CD4-positive, alpha-beta T cell (primary cell): ENCODE results near the gene MPV17. TPM values are rescaled to one million over a fixed set of nuclear protein-coding genes. Genes with fewer than 3 reads are reported as not detected.

Source experiments
- ATAC-seq: fragments of 200-7000 bp; cut with Tn5 transposase; one replicate; pipeline ENCODE4 v1.10.0; 2022; ENCODE audit warnings: mild to moderate bottlenecking; ENCODE audit not compliant: poor library complexity
- CTCF ChIA-PET: fragments of 350-600 bp; sonication (Branson Sonifier 250); formaldehyde crosslinking; loops from one replicate; lab custom pipeline; 2021; ENCODE audit warnings: antibody characterized with exemption, inconsistent platforms; lab: Charles Lee
- POLR2A ChIA-PET: fragments of 350-600 bp; sonication (Branson Sonifier 250); formaldehyde crosslinking; loops from one replicate; lab custom pipeline; 2021; ENCODE audit warnings: antibody characterized with exemption, inconsistent platforms; lab: Charles Lee
- DNase-seq, 14 experiments: peaks; one replicate each; pipeline ENCODE4 v3.0.0-alpha.2; 2013 to 2020; ENCODE audit warnings: mixed read lengths in 2 of 14
- H3K27ac ChIP-seq, 2 donors: one replicate each; pipeline versions ENCODE4 v1.5.1 to v1.7.0; 2013; ENCODE audit warnings: low read length in 2 of 2, low read depth in 1 of 2, mild to moderate bottlenecking in 1 of 2
- H3K27me3 ChIP-seq, 2 experiments: 1 replicate in 1 of 2; 2 replicates in 1 of 2; pipeline versions ENCODE4 v1.6.1 to v1.7.0; 2013; ENCODE audit warnings: low read length in 2 of 2, control low read depth in 1 of 2, mild to moderate bottlenecking in 1 of 2, moderate library complexity in 1 of 2; ENCODE audit not compliant: insufficient read depth in 2 of 2, control insufficient read depth in 1 of 2
- H3K36me3 ChIP-seq: one replicate; pipeline ENCODE4 v1.6.1; 2013; ENCODE audit warnings: low read length, control low read depth; ENCODE audit not compliant: insufficient read depth
- H3K4me1 ChIP-seq: one replicate; pipeline ENCODE4 v1.6.1; 2013; ENCODE audit warnings: low read length, control low read depth; ENCODE audit not compliant: insufficient read depth
- H3K4me3 ChIP-seq: one replicate; pipeline ENCODE4 v1.5.1; 2013; ENCODE audit warnings: mild to moderate bottlenecking, low read length, moderate library complexity
- H3K9me3 ChIP-seq, 2 experiments: 1 replicate in 1 of 2; 2 replicates in 1 of 2; pipeline versions ENCODE4 v1.6.1 to v1.7.0; 2013; ENCODE audit warnings: low read length in 2 of 2, mild to moderate bottlenecking in 2 of 2, control low read depth in 1 of 2, moderate library complexity in 1 of 2; ENCODE audit not compliant: control insufficient read depth in 1 of 2, insufficient read depth in 1 of 2
- H3K27ac Mint-ChIP-seq: one replicate; pipeline ENCODE4 v1.8.0; 2020; ENCODE audit warnings: mixed read lengths
- H3K27me3 Mint-ChIP-seq: one replicate; pipeline ENCODE4 v1.8.0; 2021; ENCODE audit warnings: mixed read lengths
- H3K36me3 Mint-ChIP-seq: one replicate; pipeline ENCODE4 v1.8.0; 2021; ENCODE audit warnings: low read depth, mixed read lengths
- H3K4me1 Mint-ChIP-seq: one replicate; pipeline ENCODE4 v1.8.0; 2021; ENCODE audit warnings: low read depth, mixed read lengths
- H3K4me3 Mint-ChIP-seq: one replicate; pipeline ENCODE4 v1.8.0; 2020; ENCODE audit warnings: mild to moderate bottlenecking, mixed read lengths
- H3K9me3 Mint-ChIP-seq: one replicate; pipeline ENCODE4 v1.8.0; 2020; ENCODE audit warnings: mixed read lengths
- intact Hi-C, 2 experiments: fragments of 100-400 bp; cut with DNase I in 1 of 2; cut with micrococcal nuclease in 1 of 2; formaldehyde crosslinking; loops; one replicate each; pipeline versions ENCODE4 v1.15.1 to v1.9.0; 2023 to 2025; cut with DNase I, micrococcal nuclease
- total RNA-seq, 174 experiments: library from RNA in 2 of 174; stranded (reverse) in 2 of 174; gene quantifications; one replicate each; pipeline ENCODE4 v1.2.3 and lab custom pipeline; 2021 to 2026
- TF ChIP-seq, protein P1 (sequence below): fragments of 200-600 bp; IDR thresholded peaks from one replicate; pipeline ENCODE4 v1.8.0; 2022; ENCODE audit warnings: antibody characterized with exemption, mild to moderate bottlenecking

MPV17 gene
- total RNA-seq, 2 experiments from 2014 or later = 29.3 to 31.0 TPM

DNA sequence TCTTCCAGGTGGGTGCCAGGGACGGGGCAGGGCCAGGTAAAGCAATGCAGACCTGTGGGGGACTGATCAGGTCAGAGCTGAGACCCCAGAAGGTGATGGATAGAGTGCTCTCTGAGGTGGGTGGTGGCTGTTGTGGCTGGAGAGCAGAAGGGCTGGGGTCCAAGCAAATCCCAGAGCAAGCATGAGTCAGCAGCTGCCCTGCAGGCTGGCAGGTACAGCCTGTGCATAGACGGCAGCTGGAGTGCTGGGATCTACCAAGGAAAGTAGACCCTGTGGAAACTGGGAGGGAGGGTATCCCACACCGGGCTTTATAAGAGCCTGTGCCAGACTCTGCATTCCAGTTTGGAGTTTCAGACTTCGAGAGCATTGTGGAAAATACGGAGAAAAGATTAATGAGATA lies 40.0 kb downstream of the MPV17 start:
- Histone ChIP-seq H3K36me3 (no peaks in the 10 kb centered on the region), H3K4me3 (no peak overlapping the region), H3K27ac (no peak overlapping the region), H3K27me3 (peaks cover 0 to 6% of the 10 kb centered on the region in 2 experiments), H3K4me1 (no peaks in the 10 kb centered on the region), H3K9me3 (no peaks in the 10 kb centered on the region)
- TF ChIP-seq, protein P1, sequence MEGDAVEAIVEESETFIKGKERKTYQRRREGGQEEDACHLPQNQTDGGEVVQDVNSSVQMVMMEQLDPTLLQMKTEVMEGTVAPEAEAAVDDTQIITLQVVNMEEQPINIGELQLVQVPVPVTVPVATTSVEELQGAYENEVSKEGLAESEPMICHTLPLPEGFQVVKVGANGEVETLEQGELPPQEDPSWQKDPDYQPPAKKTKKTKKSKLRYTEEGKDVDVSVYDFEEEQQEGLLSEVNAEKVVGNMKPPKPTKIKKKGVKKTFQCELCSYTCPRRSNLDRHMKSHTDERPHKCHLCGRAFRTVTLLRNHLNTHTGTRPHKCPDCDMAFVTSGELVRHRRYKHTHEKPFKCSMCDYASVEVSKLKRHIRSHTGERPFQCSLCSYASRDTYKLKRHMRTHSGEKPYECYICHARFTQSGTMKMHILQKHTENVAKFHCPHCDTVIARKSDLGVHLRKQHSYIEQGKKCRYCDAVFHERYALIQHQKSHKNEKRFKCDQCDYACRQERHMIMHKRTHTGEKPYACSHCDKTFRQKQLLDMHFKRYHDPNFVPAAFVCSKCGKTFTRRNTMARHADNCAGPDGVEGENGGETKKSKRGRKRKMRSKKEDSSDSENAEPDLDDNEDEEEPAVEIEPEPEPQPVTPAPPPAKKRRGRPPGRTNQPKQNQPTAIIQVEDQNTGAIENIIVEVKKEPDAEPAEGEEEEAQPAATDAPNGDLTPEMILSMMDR = no peak
- DNase-seq (no peak), ATAC-seq (no peak)
- Mint-ChIP-seq H3K27me3 (peaks cover 32% of the 10 kb centered on the region), H3K4me1 (no peaks in the 10 kb centered on the region), H3K4me3 (no peak overlapping the region), H3K9me3 (no peaks in the 10 kb centered on the region), H3K36me3 (no peaks in the 10 kb centered on the region), H3K27ac (no peak overlapping the region)
- intact Hi-C loops = loop anchor here in 1 of 2 experiments (10.0 kb wide), 1 partner anchor 438 kb away; the partner anchor contains the start of gene DPYSL5
- POLR2A ChIA-PET = no interaction called here
- CTCF ChIA-PET = interaction anchor here (1.7 kb wide), 1 partner anchor 321 kb away, joined by 5 read pairs; no protein-coding TSS in a partner anchor

DNA sequence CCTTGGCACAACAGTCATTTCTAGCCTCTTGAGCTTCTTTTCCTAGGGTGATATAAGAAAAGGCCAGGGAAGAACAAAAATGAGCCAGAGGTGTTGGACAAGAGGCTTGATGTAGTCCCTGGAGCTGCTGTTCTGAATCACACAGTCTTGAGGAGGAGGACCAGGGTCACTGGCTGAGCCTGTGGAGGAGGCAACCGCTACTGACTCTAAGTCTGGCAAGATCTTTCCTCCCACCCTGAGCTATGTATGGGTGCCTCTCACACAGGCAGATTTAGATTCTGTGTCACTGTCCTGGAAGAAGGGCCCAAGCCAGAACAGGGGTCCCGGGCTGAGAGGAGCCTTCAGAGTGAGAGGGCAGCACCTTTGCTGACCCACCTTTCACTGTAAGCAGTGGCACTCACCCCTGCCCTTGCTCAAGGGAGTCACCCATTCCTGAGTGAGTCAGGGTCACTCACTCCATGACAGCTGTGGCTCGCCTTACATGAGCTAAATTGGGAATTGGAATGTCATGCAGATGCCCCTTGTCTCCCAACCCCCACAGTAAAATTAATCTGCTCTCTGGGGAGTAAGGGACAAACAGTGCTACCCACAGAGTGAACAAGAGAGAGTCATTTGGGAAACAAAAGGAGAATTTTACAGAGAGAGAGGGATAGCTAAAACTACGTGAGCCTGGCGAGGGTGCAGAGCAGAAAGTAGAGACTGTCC lies 40.9 kb downstream of the MPV17 start, which contains the start of gene TRIM54:
Gene TRIM54, plus strand, starts transcription at position 575 of the 705 bp plus-strand sequence. CDS start 303 bp downstream, outside the sequence.
- TF ChIP-seq, protein P1 = no peak
- H3K4me1 ChIP-seq = no peaks in the 10 kb centered on the region
- peaks cover 0 to 6% of the 10 kb centered on the region in 2 experiments for H3K27me3 ChIP-seq
- ATAC-seq (no peak), DNase-seq (no peak)
- CTCF ChIA-PET = interaction anchor here (1.7 kb wide), 1 partner anchor 320 kb away, joined by 5 read pairs; no protein-coding TSS in a partner anchor
- Mint-ChIP-seq H3K9me3 (no peaks in the 10 kb centered on the region), H3K36me3 (no peaks in the 10 kb centered on the region), H3K4me1 (no peaks in the 10 kb centered on the region), H3K27ac (no peak within 1 kb of the TSS), H3K4me3 (no peak within 1 kb of the TSS), H3K27me3 (peaks cover 37% of the 10 kb centered on the region)
- H3K27ac ChIP-seq = no peak within 1 kb of the TSS
- intact Hi-C loops = loop anchor here in 1 of 2 experiments (2.0 to 10.0 kb wide), 2 partner anchors 111 to 437 kb away; partner anchors contain the start of gene DPYSL5
- no peaks in the 10 kb centered on the region for H3K36me3 ChIP-seq
- no peak within 1 kb of the TSS for H3K4me3 ChIP-seq
- no peaks in the 10 kb centered on the region for H3K9me3 ChIP-seq
- POLR2A ChIA-PET = no interaction called here

DNA sequence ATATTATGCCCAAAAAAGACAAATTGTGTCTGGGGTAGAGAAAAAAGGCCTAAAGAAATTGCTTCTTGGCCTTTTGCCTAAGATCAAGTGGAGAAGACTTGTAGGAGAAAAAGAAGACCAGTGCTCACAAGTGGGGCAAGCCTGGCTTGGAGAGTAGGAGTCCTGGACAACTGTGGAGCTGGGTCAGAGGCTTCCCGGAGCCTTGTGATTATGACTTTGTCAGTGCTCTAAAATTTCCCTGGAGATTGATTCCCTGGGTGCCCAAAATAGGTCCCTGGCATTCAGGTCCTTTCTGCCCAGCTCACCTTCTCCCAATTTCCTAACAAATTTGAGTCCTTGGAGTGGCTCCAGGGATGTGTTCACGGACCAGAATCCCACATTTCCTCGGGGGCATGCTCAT lies 41.5 kb downstream of the MPV17 start:
- H3K27ac ChIP-seq = no peak overlapping the region
- H3K36me3 ChIP-seq = no peaks in the 10 kb centered on the region
- TF ChIP-seq, protein P1 = no peak
- Mint-ChIP-seq H3K4me1 (no peaks in the 10 kb centered on the region), H3K27ac (no peak overlapping the region), H3K27me3 (peaks cover 39% of the 10 kb centered on the region), H3K4me3 (no peak overlapping the region), H3K9me3 (no peaks in the 10 kb centered on the region), H3K36me3 (no peaks in the 10 kb centered on the region)
- H3K27me3 ChIP-seq = peaks cover 3 to 6% of the 10 kb centered on the region in 2 experiments
- intact Hi-C loops = loop anchor here in 1 of 2 experiments (2.0 to 10.0 kb wide), 2 partner anchors 111 to 437 kb away; partner anchors contain the start of gene DPYSL5
- DNase-seq = no peak
- ChIA-PET CTCF (interaction anchor here (1.6 to 2.8 kb wide), 3 partner anchors 111 to 402 kb away, joined by 3 to 23 read pairs (median 14); no protein-coding TSS in a partner anchor), POLR2A (no interaction called here)
- no peaks in the 10 kb centered on the region for H3K4me1 ChIP-seq
- H3K4me3 ChIP-seq = no peak overlapping the region
- ATAC-seq = no peak
- H3K9me3 ChIP-seq = no peaks in the 10 kb centered on the region
